ENCODE measurements around the gene CFAP57. TPM values are rescaled to one million over a fixed set of nuclear protein-coding genes. Genes with fewer than 3 reads are reported as not detected.

CFAP57 gene
- total and polyA plus RNA-seq, 9 of the 15 experiments (the other 6 are each of a cell fraction or from before 2014, with no cell fraction given): 0.04 to 0.22 (median 0.07) TPM; not detected in 3

GRCh38 chr1:43285269-43285990 lies 113.3 kb downstream of the CFAP57 start, which contains the start of gene C1orf210:
C1orf210 (minus strand) TSS chr1:43285581; CDS start chr1:43283270, 2,311 bp downstream.
- intact Hi-C loops (cut with micrococcal nuclease): no loop called here
- BruUV-seq (replicated peaks): no TSS peak
- WGBS (ENCODE audit: insufficient coverage, low coverage, missing lambda C conversion rate): 5% methylated on average over 19 of the region's 19 CpGs
- DNase-seq (ENCODE audit: extremely low read depth in 1 of 4, low spot score in 3 of 4): peak; percentile 56 to 88 (median 74)
- Histone ChIP-seq H3K27ac (ENCODE audit: extremely low read depth, low read depth, low read length) (no peak within 1 kb of the TSS), H3K36me3 (ENCODE audit: control insufficient read depth, insufficient read depth, low read length) (no peaks in the 10 kb centered on the region), H3K79me2 (ENCODE audit: control insufficient read depth, insufficient read depth, low read length) (no peaks in the 10 kb centered on the region), H3K9ac (ENCODE audit: insufficient read depth in 1 of 2, low read depth in 2 of 2, low read length in 2 of 2) (peak within 1 kb of the TSS in 1 of 2 experiments; percentile 22; a peak in 2 of 4 replicates), H3K9me3 (replicated peaks; ENCODE audit: control insufficient read depth, insufficient read depth, low read depth, low read length) (no peaks in the 10 kb centered on the region), H3K27me3 (ENCODE audit: control insufficient read depth in 2 of 2, insufficient read depth in 2 of 2, low read length in 2 of 2) (peaks cover 39 to 76% of the 10 kb centered on the region in 2 experiments), H3K4me1 (replicated peaks in 1 of 2; ENCODE audit: control insufficient read depth in 2 of 2, insufficient read depth in 2 of 2, low read length in 2 of 2) (peaks cover 0 to 16% of the 10 kb centered on the region in 2 experiments; a peak in 3 of 5 replicates), H3K9me1 (ENCODE audit: control insufficient read depth, insufficient read depth, low read length) (peaks cover 3% of the 10 kb centered on the region), H3K4me2 (ENCODE audit: insufficient read depth, low read length) (no peak within 1 kb of the TSS), H4K20me1 (replicated peaks; ENCODE audit: control insufficient read depth, insufficient read depth, low read length) (peaks cover 8% of the 10 kb centered on the region), H2AFZ (ENCODE audit: low read depth, low read length) (no peak within 1 kb of the TSS), H3K4me3 (no peak within 1 kb of the TSS)
- in situ Hi-C loops (cut with MboI): no loop called here
- CTCF ChIA-PET (ENCODE audit: low intra/inter-chr PET ratio): interaction anchor here (0.6 kb wide), 1 partner anchor 1359 kb away, joined by 3 read pairs; no protein-coding TSS in a partner anchor
- FAIRE-seq: no peak
- ATAC-seq: peak; percentile 84
- POLR2A ChIA-PET: interaction anchor here (0.8 to 1.2 kb wide), 4 partner anchors 45 to 128 kb away, joined by 3 read pairs; partner anchors contain the start of gene CDC20
- TF ChIP-seq ZZZ3 (IDR thresholded peaks at IDR 0.05) (no peak), ZKSCAN3 (CRISPR knock-in tag; IDR thresholded peaks at IDR 0.05) (no peak), ZNF41 (CRISPR knock-in tag; conservative IDR thresholded peaks at IDR 0.05) (no peak), PHF20 (IDR thresholded peaks at IDR 0.05; ENCODE audit: partially characterized antibody) (no peak), ZNF124 (CRISPR knock-in tag; IDR thresholded peaks at IDR 0.05) (no peak), SUPT5H (IDR thresholded peaks at IDR 0.05) (no peak), ZKSCAN8 (CRISPR knock-in tag; IDR thresholded peaks at IDR 0.05) (no peak), RBM25 (IDR thresholded peaks at IDR 0.05; ENCODE audit: low read depth, low read length, severe bottlenecking) (no peak), ZNF431 (CRISPR knock-in tag; IDR thresholded peaks at IDR 0.05) (no peak), EGR1 (conservative IDR thresholded peaks at IDR 0.05) (peak; percentile 47), CTCF (IDR thresholded peaks at IDR 0.05 in 2 of 3, conservative IDR thresholded peaks at IDR 0.05 in 1 of 3; ENCODE audit: insufficient read depth in 2 of 3, low read depth in 1 of 3, low read length in 3 of 3) (peak; percentile 47 to 56 (median 48); a peak in 5 of 6 replicates), KHSRP (IDR thresholded peaks at IDR 0.05) (no peak), ZFX (CRISPR knock-in tag; IDR thresholded peaks at IDR 0.05) (no peak), FOXA3 (CRISPR knock-in tag; conservative IDR thresholded peaks at IDR 0.05 in 1 of 2, IDR thresholded peaks at IDR 0.05 in 1 of 2) (no peak), ZNF263 (CRISPR knock-in tag; IDR thresholded peaks at IDR 0.05; ENCODE audit: borderline replicate concordance) (no peak), HMGN3 (IDR thresholded peaks at IDR 0.05; ENCODE audit: borderline replicate concordance, extremely low read depth, insufficient read length, low read depth, low read length) (no peak)
- TF ChIP-seq, protein P1, sequence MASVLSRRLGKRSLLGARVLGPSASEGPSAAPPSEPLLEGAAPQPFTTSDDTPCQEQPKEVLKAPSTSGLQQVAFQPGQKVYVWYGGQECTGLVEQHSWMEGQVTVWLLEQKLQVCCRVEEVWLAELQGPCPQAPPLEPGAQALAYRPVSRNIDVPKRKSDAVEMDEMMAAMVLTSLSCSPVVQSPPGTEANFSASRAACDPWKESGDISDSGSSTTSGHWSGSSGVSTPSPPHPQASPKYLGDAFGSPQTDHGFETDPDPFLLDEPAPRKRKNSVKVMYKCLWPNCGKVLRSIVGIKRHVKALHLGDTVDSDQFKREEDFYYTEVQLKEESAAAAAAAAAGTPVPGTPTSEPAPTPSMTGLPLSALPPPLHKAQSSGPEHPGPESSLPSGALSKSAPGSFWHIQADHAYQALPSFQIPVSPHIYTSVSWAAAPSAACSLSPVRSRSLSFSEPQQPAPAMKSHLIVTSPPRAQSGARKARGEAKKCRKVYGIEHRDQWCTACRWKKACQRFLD (CRISPR knock-in tag; IDR thresholded peaks at IDR 0.05): no peak
- TF ChIP-seq, protein P2, sequence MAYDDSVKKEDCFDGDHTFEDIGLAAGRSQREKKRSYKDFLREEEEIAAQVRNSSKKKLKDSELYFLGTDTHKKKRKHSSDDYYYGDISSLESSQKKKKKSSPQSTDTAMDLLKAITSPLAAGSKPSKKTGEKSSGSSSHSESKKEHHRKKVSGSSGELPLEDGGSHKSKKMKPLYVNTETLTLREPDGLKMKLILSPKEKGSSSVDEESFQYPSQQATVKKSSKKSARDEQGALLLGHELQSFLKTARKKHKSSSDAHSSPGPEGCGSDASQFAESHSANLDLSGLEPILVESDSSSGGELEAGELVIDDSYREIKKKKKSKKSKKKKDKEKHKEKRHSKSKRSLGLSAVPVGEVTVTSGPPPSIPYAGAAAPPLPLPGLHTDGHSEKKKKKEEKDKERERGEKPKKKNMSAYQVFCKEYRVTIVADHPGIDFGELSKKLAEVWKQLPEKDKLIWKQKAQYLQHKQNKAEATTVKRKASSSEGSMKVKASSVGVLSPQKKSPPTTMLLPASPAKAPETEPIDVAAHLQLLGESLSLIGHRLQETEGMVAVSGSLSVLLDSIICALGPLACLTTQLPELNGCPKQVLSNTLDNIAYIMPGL (CRISPR knock-in tag; IDR thresholded peaks at IDR 0.05): no peak

Data from K562 (cell line).